Measurements from ENCODE around the gene NUP210. TPM values are rescaled to one million over a fixed set of nuclear protein-coding genes. Genes with fewer than 3 reads are reported as not detected.

The NUP210 gene
- total and polyA plus RNA-seq, 2 donors (not counting 3 experiments of a cell fraction or from before 2014, with no cell fraction given) = 0.14 to 0.84 TPM

GRCh38 chr3:13268961-13269441 lies 151.1 kb downstream of the NUP210 start:
- dilution Hi-C loops (cut with MboI; ENCODE audit: extremely low pct_ligation_motif_present, low sequenced_read_pairs) (no loop called here), intact Hi-C loops (cut with micrococcal nuclease) (no loop called here)
- DNase-seq (ENCODE audit: low read depth, low spot score) (no peak), FAIRE-seq (no peak)
- no peaks in the 10 kb centered on the region for H4K20me1 ChIP-seq (replicated peaks; ENCODE audit: control insufficient read depth, extremely low read depth, insufficient read depth, low read length)
- no peaks in the 10 kb centered on the region for H3K4me1 ChIP-seq (ENCODE audit: control insufficient read depth, extremely low read depth, insufficient read depth, low read length)
- no peak overlapping the region for H2AFZ ChIP-seq (ENCODE audit: low read depth, low read length)
- H3K27me3 ChIP-seq (ENCODE audit: control insufficient read depth in 2 of 2, insufficient read depth in 2 of 2, low read length in 2 of 2) = no peaks in the 10 kb centered on the region
- H3K9ac ChIP-seq (replicated peaks; ENCODE audit: extremely low read depth, insufficient read depth, low read length) = no peak overlapping the region
- H3K9me3 ChIP-seq (replicated peaks; ENCODE audit: control insufficient read depth, insufficient read depth, low read length) = no peaks in the 10 kb centered on the region
- no peak overlapping the region for H3K27ac ChIP-seq (ENCODE audit: insufficient read depth, low read depth, low read length)
- TF ChIP-seq MAX (IDR thresholded peaks at IDR 0.05; ENCODE audit: insufficient read depth, insufficient read length) (no peak), POLR2AphosphoS5 (IDR thresholded peaks at IDR 0.05; ENCODE audit: insufficient read depth, low read depth, low read length) (no peak), JUN (IDR thresholded peaks at IDR 0.05; ENCODE audit: borderline replicate concordance, insufficient read depth, insufficient read length, low read depth) (no peak), MYC (IDR thresholded peaks at IDR 0.05; ENCODE audit: low read depth, low read length) (no peak), POLR2A (IDR thresholded peaks at IDR 0.05; ENCODE audit: low read depth, low read length) (no peak), FOS (IDR thresholded peaks at IDR 0.05; ENCODE audit: borderline replicate concordance, insufficient read depth, low read length) (no peak), CTCF (IDR thresholded peaks at IDR 0.05; ENCODE audit: extremely low read depth in 1 of 2, insufficient read depth in 1 of 2, low read depth in 1 of 2, low read length in 2 of 2) (no peak), GATA2 (IDR thresholded peaks at IDR 0.05; ENCODE audit: insufficient read depth, insufficient read length, low read depth, low read length) (no peak), EZH2 (IDR thresholded peaks at IDR 0.05; ENCODE audit: borderline replicate concordance, low read depth, low read length, severe bottlenecking) (no peak)
- ChIA-PET CTCF (no interaction called here), POLR2A (no interaction called here)
- no peaks in the 10 kb centered on the region for H3K79me2 ChIP-seq (ENCODE audit: control insufficient read depth, insufficient read depth, low read length)
- BruUV-seq (replicated peaks) = no TSS peak
- H3K9me1 ChIP-seq (replicated peaks; ENCODE audit: control insufficient read depth, extremely low read depth, insufficient read depth, low read length) = no peaks in the 10 kb centered on the region
- no peaks in the 10 kb centered on the region for H3K36me3 ChIP-seq (ENCODE audit: control insufficient read depth in 2 of 2, extremely low read depth in 1 of 2, insufficient read depth in 2 of 2, low read length in 2 of 2)
- H3K4me3 ChIP-seq (replicated peaks in 1 of 3; ENCODE audit: insufficient read depth in 1 of 3, low read depth in 1 of 3, low read length in 3 of 3) = no peak overlapping the region
- no peak overlapping the region for H3K4me2 ChIP-seq (ENCODE audit: insufficient read depth, low read length)

All from endothelial cell of umbilical vein (primary cell).